HG02981 (cell line): ENCODE results near the gene CNN2.

Experiments used
- ATAC-seq: cut with Tn5 transposase; IDR thresholded peaks from one replicate; pipeline ENCODE4 v1.9.1; 2021; ENCODE audit warnings: mild to moderate bottlenecking, moderate library complexity; ENCODE audit not compliant: unreplicated experiment

CNN2 gene

GRCh38 chr19:1047696-1048147, 21.3 kb downstream of the CNN2 start:
- ATAC-seq = no peak

GRCh38 chr19:1049106-1049505, 22.7 kb downstream of the CNN2 start:
- no peak for ATAC-seq

- no peak for ATAC-seq
These were observed 23.4 kb downstream of the CNN2 start for GRCh38 chr19:1049800-1050199.

GRCh38 chr19:1050989-1051788, 24.8 kb downstream of the CNN2 start:
- ATAC-seq = no peak

GRCh38 chr19:1051791-1052190, 25.4 kb downstream of the CNN2 start:
- no peak for ATAC-seq

GRCh38 chr19:1052349-1052975, 26.1 kb downstream of the CNN2 start:
- ATAC-seq = no peak

GRCh38 chr19:1053176-1054101, 27.0 kb downstream of the CNN2 start:
- no peak for ATAC-seq

- ATAC-seq = no peak
These were observed 28.0 kb downstream of the CNN2 start for GRCh38 chr19:1054102-1055027.

GRCh38 chr19:1055028-1055425, 28.6 kb downstream of the CNN2 start:
- ATAC-seq = no peak

GRCh38 chr19:1055886-1056620, 29.6 kb downstream of the CNN2 start:
- no peak for ATAC-seq

GRCh38 chr19:1057176-1057855, 30.9 kb downstream of the CNN2 start:
- ATAC-seq = no peak

GRCh38 chr19:1058112-1058511, 31.7 kb downstream of the CNN2 start:
- no peak for ATAC-seq

- ATAC-seq = no peak
These were observed 34.3 kb downstream of the CNN2 start for GRCh38 chr19:1060689-1061088.

- ATAC-seq = no peak
These were observed 35.6 kb downstream of the CNN2 start for GRCh38 chr19:1061987-1062386.

GRCh38 chr19:1062387-1063029, 36.1 kb downstream of the CNN2 start:
- ATAC-seq = no peak

GRCh38 chr19:1063030-1063908, 36.9 kb downstream of the CNN2 start:
- ATAC-seq = no peak

GRCh38 chr19:1063909-1064660, 37.7 kb downstream of the CNN2 start:
- ATAC-seq = no peak
